ENCODE data around the gene COX11. TPM values are rescaled to one million over a fixed set of nuclear protein-coding genes. Genes with fewer than 3 reads are reported as not detected.

COX11 gene
- total and polyA plus RNA-seq, 2 of the 13 experiments (the other 11 are each of a cell fraction or from before 2014, with no cell fraction given): 103 to 203 TPM

DNA sequence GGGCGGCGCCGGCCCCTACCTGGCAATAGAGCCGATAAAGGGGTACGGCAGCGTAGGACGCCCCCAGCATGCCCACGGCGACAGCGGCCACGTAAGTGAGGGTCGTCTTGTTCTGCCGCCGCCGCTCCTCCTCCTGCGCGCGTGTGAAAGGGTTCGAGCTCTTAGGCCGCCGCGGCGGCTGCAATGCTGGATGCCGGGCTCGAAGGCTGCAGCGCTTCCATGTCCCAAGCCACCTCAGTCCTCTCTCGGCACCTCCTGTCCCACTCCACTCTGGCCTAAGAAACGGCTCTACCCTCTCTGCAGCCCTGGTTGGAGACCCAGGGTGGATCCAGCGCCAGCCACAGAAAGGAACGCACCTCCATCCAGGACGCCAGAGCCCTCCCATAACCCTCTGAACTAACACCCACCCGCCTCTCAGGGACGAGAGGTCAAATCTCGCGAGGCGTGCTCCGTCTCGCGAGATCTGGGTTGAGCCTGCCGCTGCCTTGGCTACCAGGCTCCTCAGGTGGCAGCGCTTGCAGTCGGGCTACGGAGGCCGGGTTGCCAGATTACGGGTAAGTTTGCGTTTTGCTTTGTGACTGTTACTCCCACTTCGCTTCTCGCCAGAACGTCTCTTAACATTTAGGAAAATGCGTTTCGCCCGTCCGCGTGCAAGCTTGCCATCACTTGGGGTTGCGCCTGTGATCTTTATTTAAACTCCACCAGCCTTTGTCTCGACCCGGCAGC, at the start of gene COX11, which contains the start of gene STXBP4 (continued):
- TF ChIP-seq KDM1A (CRISPR knock-in tag; IDR thresholded peaks at IDR 0.05) (no peak), ZNF557 (CRISPR knock-in tag; IDR thresholded peaks at IDR 0.05) (no peak), JARID2 (CRISPR knock-in tag; IDR thresholded peaks at IDR 0.05; ENCODE audit: insufficient replicate concordance) (no peak), ZMYM2 (CRISPR knock-in tag; IDR thresholded peaks at IDR 0.05) (0 out of 2 replicates have a peak, but pooled peaks have one; percentile 59), MAZ (IDR thresholded peaks at IDR 0.05; ENCODE audit: borderline replicate concordance, low read depth, low read length) (no peak; the same call in 1 of the 2 replicates), MAZ (CRISPR knock-in tag; IDR thresholded peaks at IDR 0.05; ENCODE audit: low read depth) (peak; percentile 88), ATF7-NPFF (CRISPR knock-in tag; IDR thresholded peaks at IDR 0.05; ENCODE audit: low read depth) (peak; percentile 63), CREM (IDR thresholded peaks at IDR 0.05) (peak; percentile 56; the same call in 1 of the 2 replicates), CREM (CRISPR knock-in tag; IDR thresholded peaks at IDR 0.05) (no peak), GLI4 (CRISPR knock-in tag; IDR thresholded peaks at IDR 0.05; ENCODE audit: borderline replicate concordance) (no peak), ZNF350 (CRISPR knock-in tag; IDR thresholded peaks at IDR 0.05; ENCODE audit: borderline replicate concordance, low read depth) (peak; percentile 92; the same call in 1 of the 2 replicates), ZNF432 (CRISPR knock-in tag; IDR thresholded peaks at IDR 0.05; ENCODE audit: borderline replicate concordance) (no peak), ZNF556 (CRISPR knock-in tag; IDR thresholded peaks at IDR 0.05; ENCODE audit: borderline replicate concordance) (no peak), ZNF232 (CRISPR knock-in tag; IDR thresholded peaks at IDR 0.05; ENCODE audit: borderline replicate concordance) (peak; percentile 70), ZNF329 (CRISPR knock-in tag; IDR thresholded peaks at IDR 0.05; ENCODE audit: low read depth) (no peak), ZNF674 (CRISPR knock-in tag; IDR thresholded peaks at IDR 0.05; ENCODE audit: low read depth) (peak; percentile 89), TOE1 (CRISPR knock-in tag; IDR thresholded peaks at IDR 0.05) (0 out of 2 replicates have a peak, but pooled peaks have one; percentile 32), SMYD3 (CRISPR knock-in tag; IDR thresholded peaks at IDR 0.05) (peak; percentile 80; the same call in 1 of the 2 replicates), MAFK (conservative IDR thresholded peaks at IDR 0.05 in 1 of 2, IDR thresholded peaks at IDR 0.05 in 1 of 2; ENCODE audit: low read length in 2 of 2) (no peak)
- TF ChIP-seq, protein P1, sequence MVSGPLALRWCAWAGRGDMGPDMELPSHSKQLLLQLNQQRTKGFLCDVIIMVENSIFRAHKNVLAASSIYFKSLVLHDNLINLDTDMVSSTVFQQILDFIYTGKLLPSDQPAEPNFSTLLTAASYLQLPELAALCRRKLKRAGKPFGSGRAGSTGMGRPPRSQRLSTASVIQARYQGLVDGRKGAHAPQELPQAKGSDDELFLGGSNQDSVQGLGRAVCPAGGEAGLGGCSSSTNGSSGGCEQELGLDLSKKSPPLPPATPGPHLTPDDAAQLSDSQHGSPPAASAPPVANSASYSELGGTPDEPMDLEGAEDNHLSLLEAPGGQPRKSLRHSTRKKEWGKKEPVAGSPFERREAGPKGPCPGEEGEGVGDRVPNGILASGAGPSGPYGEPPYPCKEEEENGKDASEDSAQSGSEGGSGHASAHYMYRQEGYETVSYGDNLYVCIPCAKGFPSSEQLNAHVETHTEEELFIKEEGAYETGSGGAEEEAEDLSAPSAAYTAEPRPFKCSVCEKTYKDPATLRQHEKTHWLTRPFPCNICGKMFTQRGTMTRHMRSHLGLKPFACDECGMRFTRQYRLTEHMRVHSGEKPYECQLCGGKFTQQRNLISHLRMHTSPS (CRISPR knock-in tag; IDR thresholded peaks at IDR 0.05; ENCODE audit: low read depth): peak; percentile 20; the same call in 1 of the 2 replicates
- TF ChIP-seq, protein P2, sequence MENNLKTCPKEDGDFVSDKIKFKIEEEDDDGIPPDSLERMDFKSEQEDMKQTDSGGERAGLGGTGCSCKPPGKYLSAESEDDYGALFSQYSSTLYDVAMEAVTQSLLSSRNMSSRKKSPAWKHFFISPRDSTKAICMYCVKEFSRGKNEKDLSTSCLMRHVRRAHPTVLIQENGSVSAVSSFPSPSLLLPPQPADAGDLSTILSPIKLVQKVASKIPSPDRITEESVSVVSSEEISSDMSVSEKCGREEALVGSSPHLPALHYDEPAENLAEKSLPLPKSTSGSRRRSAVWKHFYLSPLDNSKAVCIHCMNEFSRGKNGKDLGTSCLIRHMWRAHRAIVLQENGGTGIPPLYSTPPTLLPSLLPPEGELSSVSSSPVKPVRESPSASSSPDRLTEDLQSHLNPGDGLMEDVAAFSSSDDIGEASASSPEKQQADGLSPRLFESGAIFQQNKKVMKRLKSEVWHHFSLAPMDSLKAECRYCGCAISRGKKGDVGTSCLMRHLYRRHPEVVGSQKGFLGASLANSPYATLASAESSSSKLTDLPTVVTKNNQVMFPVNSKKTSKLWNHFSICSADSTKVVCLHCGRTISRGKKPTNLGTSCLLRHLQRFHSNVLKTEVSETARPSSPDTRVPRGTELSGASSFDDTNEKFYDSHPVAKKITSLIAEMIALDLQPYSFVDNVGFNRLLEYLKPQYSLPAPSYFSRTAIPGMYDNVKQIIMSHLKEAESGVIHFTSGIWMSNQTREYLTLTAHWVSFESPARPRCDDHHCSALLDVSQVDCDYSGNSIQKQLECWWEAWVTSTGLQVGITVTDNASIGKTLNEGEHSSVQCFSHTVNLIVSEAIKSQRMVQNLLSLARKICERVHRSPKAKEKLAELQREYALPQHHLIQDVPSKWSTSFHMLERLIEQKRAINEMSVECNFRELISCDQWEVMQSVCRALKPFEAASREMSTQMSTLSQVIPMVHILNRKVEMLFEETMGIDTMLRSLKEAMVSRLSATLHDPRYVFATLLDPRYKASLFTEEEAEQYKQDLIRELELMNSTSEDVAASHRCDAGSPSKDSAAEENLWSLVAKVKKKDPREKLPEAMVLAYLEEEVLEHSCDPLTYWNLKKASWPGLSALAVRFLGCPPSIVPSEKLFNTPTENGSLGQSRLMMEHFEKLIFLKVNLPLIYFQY (CRISPR knock-in tag; IDR thresholded peaks at IDR 0.05; ENCODE audit: borderline replicate concordance): peak; percentile 70; the same call in 1 of the 2 replicates
- TF ChIP-seq, protein P3, sequence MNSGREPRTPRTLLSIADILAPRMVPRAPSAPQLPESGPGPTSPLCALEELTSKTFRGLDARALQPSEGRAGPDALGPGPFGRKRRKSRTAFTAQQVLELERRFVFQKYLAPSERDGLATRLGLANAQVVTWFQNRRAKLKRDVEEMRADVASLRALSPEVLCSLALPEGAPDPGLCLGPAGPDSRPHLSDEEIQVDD (CRISPR knock-in tag; IDR thresholded peaks at IDR 0.05; ENCODE audit: borderline replicate concordance): peak; percentile 57; the same call in 1 of the 2 replicates
- TF ChIP-seq, protein P4, sequence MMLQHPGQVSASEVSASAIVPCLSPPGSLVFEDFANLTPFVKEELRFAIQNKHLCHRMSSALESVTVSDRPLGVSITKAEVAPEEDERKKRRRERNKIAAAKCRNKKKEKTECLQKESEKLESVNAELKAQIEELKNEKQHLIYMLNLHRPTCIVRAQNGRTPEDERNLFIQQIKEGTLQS (CRISPR knock-in tag; IDR thresholded peaks at IDR 0.05): no peak; the same call in 1 of the 2 replicates
